ENCODE data around the gene HSD11B2. TPM values are rescaled to one million over a fixed set of nuclear protein-coding genes. Genes with fewer than 3 reads are reported as not detected.

Gene HSD11B2
- total and polyA plus RNA-seq, 9 donors = 3.7 to 14.5 (median 7.7) TPM

DNA sequence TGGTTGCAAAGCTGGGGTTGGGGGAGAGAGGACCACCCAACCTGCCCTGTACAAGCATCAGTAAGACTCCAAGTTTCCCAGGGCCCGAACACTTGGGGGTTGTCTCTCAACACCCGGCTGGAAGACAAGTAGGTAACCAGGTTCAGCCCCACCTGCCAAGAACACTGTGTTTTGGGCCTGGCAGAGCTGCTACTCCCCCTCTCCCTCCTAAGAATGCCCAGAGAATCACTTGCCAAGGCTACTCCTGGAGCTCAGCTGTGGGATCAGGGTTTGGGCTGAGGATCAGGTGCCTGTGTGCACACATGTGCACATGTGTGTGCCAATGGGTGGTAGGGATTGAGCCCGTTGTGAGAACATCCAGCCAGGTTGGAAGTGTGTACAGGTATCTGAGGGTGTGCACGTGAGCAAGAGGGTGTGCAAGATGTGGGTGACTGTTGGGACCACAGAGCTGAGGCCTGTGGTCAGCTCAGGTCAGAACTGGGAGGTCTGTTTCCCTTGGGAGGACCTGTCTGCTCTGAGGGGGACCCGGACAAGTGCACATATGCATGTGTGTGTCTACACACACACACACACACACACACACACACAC lies 2.3 kb downstream of the HSD11B2 start:
- no peaks in the 10 kb centered on the region for H3K9me3 ChIP-seq (replicated peaks; ENCODE audit: control insufficient read depth, low read depth, low read length)
- DNase-seq = no peak
- H3K4me3 ChIP-seq (ENCODE audit: low read length) = no peak overlapping the region
- peaks cover 29% of the 10 kb centered on the region for H3K36me3 ChIP-seq (ENCODE audit: control insufficient read depth, insufficient read depth, low read length)
- peaks cover 41% of the 10 kb centered on the region for H3K4me1 ChIP-seq (ENCODE audit: control insufficient read depth, insufficient read depth, low read length)
- H3K27ac ChIP-seq (ENCODE audit: low read length) = no peak overlapping the region
- 82% methylated on average over 2 of the region's 5 CpGs for WGBS (ENCODE audit: insufficient coverage)
- peaks cover 36% of the 10 kb centered on the region for H3K27me3 ChIP-seq (ENCODE audit: control insufficient read depth, insufficient read depth, low read length)

DNA sequence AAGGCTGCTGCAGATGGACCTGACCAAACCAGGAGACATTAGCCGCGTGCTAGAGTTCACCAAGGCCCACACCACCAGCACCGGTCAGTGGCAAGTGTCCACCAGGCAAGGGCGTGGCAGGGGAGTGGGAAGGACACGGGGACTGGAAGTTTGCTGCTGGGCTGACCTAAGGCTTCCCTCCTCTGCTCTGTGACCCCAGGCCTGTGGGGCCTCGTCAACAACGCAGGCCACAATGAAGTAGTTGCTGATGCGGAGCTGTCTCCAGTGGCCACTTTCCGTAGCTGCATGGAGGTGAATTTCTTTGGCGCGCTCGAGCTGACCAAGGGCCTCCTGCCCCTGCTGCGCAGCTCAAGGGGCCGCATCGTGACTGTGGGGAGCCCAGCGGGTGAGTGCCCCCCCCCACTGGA lies 4.8 kb downstream of the HSD11B2 start:
- H3K9me3 ChIP-seq (replicated peaks; ENCODE audit: control insufficient read depth, low read depth, low read length) = no peaks in the 10 kb centered on the region
- peaks cover 25% of the 10 kb centered on the region for H3K4me1 ChIP-seq (ENCODE audit: control insufficient read depth, insufficient read depth, low read length)
- WGBS (ENCODE audit: insufficient coverage) = 90% methylated on average over 6 of the region's 16 CpGs
- peaks cover 11% of the 10 kb centered on the region for H3K27me3 ChIP-seq (ENCODE audit: control insufficient read depth, insufficient read depth, low read length)
- peaks cover 42% of the 10 kb centered on the region for H3K36me3 ChIP-seq (ENCODE audit: control insufficient read depth, insufficient read depth, low read length)
- H3K4me3 ChIP-seq (ENCODE audit: low read length) = no peak overlapping the region
- no peak overlapping the region for H3K27ac ChIP-seq (ENCODE audit: low read length)
- no peak for DNase-seq

DNA sequence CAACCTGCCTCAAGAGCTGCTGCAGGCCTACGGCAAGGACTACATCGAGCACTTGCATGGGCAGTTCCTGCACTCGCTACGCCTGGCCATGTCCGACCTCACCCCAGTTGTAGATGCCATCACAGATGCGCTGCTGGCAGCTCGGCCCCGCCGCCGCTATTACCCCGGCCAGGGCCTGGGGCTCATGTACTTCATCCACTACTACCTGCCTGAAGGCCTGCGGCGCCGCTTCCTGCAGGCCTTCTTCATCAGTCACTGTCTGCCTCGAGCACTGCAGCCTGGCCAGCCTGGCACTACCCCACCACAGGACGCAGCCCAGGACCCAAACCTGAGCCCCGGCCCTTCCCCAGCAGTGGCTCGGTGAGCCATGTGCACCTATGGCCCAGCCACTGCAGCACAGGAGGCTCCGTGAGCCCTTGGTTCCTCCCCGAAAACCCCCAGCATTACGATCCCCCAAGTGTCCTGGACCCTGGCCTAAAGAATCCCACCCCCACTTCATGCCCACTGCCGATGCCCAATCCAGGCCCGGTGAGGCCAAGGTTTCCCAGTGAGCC lies 5.8 kb downstream of the HSD11B2 start:
- Histone ChIP-seq H3K4me1 (ENCODE audit: control insufficient read depth, insufficient read depth, low read length) (peaks cover 30% of the 10 kb centered on the region), H3K36me3 (ENCODE audit: control insufficient read depth, insufficient read depth, low read length) (peaks cover 42% of the 10 kb centered on the region), H3K27ac (ENCODE audit: low read length) (no peak overlapping the region), H3K9me3 (replicated peaks; ENCODE audit: control insufficient read depth, low read depth, low read length) (no peaks in the 10 kb centered on the region), H3K4me3 (ENCODE audit: low read length) (no peak overlapping the region), H3K27me3 (ENCODE audit: control insufficient read depth, insufficient read depth, low read length) (peaks cover 7% of the 10 kb centered on the region)
- 92% methylated on average over 23 of the region's 23 CpGs for WGBS (ENCODE audit: insufficient coverage)
- DNase-seq = no peak

GRCh38 chr16:67437513-67437912 lies 6.6 kb downstream of the HSD11B2 start:
- WGBS (ENCODE audit: insufficient coverage) = 63% methylated on average over 2 of the region's 4 CpGs
- H3K4me1 ChIP-seq (ENCODE audit: control insufficient read depth, insufficient read depth, low read length) = peaks cover 30% of the 10 kb centered on the region
- H3K36me3 ChIP-seq (ENCODE audit: control insufficient read depth, insufficient read depth, low read length) = peaks cover 42% of the 10 kb centered on the region
- no peak overlapping the region for H3K4me3 ChIP-seq (ENCODE audit: low read length)
- DNase-seq = no peak
- H3K27ac ChIP-seq (ENCODE audit: low read length) = no peak overlapping the region
- no peaks in the 10 kb centered on the region for H3K9me3 ChIP-seq (replicated peaks; ENCODE audit: control insufficient read depth, low read depth, low read length)
- peaks cover 4% of the 10 kb centered on the region for H3K27me3 ChIP-seq (ENCODE audit: control insufficient read depth, insufficient read depth, low read length)

- no peak for DNase-seq
- no peak overlapping the region for H3K27ac ChIP-seq (ENCODE audit: low read length)
- no peaks in the 10 kb centered on the region for H3K9me3 ChIP-seq (replicated peaks; ENCODE audit: control insufficient read depth, low read depth, low read length)
- H3K4me3 ChIP-seq (ENCODE audit: low read length) = no peak overlapping the region
- peaks cover 36% of the 10 kb centered on the region for H3K4me1 ChIP-seq (ENCODE audit: control insufficient read depth, insufficient read depth, low read length)
- H3K36me3 ChIP-seq (ENCODE audit: control insufficient read depth, insufficient read depth, low read length) = peaks cover 42% of the 10 kb centered on the region
- WGBS (ENCODE audit: insufficient coverage) = 92% methylated on average over 13 of the region's 20 CpGs
- H3K27me3 ChIP-seq (ENCODE audit: control insufficient read depth, insufficient read depth, low read length) = peaks cover 2% of the 10 kb centered on the region
Measured at GRCh38 chr16:67438098-67438791, 7.3 kb downstream of the HSD11B2 start.

DNA sequence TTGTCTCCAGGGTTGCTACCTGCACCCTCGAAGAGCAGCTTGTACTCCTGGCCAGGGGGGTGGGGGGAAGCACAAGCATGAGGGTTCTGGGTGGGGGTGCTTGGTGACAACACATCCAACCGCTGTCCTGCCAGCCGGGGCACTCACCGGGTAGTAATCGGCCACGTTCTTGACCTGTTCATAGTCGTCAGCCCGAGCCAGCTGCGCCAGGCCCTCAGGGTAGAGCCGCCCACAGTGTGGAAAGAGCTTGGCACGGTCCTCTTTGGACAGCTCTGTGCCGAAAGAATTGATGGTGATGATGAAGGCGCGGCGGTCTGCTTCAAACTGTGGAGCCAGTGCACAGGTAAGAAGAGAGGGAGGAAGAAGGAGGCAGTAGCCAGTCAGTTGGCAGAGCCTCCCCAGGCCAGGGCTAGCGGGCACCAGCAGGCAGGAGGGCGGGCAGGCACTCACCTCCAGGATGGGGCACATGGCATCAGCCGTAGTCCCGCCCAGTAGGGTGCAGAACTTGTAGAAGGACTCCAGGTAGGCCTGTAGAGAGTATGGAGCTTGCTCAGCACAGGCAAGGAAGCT lies 8.0 kb downstream of the HSD11B2 start:
- WGBS (ENCODE audit: insufficient coverage) = 97% methylated on average over 18 of the region's 19 CpGs
- H3K4me3 ChIP-seq (ENCODE audit: low read length) = no peak overlapping the region
- H3K27ac ChIP-seq (ENCODE audit: low read length) = no peak overlapping the region
- H3K4me1 ChIP-seq (ENCODE audit: control insufficient read depth, insufficient read depth, low read length) = peaks cover 42% of the 10 kb centered on the region
- H3K27me3 ChIP-seq (ENCODE audit: control insufficient read depth, insufficient read depth, low read length) = peaks cover 2% of the 10 kb centered on the region
- H3K9me3 ChIP-seq (replicated peaks; ENCODE audit: control insufficient read depth, low read depth, low read length) = no peaks in the 10 kb centered on the region
- peaks cover 42% of the 10 kb centered on the region for H3K36me3 ChIP-seq (ENCODE audit: control insufficient read depth, insufficient read depth, low read length)
- no peak for DNase-seq

DNA sequence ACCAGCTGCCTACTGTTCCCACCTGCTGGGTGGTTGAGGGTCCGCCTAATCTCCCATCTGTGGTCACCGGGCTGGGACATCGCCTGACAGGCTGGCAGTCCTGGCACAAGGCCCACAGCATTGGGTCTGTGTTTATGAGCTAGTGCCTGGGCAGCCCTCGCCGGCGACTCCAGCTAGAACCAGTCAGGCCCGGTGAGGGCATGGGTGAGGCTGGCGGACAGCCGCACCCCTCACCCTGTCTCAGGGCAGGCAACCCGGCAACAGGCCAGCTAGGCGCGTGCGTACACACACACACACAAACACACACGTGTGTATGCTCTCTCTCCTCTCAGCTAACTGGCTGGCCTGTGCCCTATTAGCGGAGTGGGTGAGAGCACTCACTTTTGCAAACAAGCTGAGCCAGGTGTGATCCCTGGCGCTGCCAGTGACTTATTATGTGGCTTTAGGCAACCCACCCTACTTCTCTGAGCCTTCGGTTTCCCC lies 10.4 kb downstream of the HSD11B2 start:
- Histone ChIP-seq H3K27me3 (ENCODE audit: control insufficient read depth, insufficient read depth, low read length) (no peaks in the 10 kb centered on the region), H3K36me3 (ENCODE audit: control insufficient read depth, insufficient read depth, low read length) (peaks cover 36% of the 10 kb centered on the region), H3K27ac (ENCODE audit: low read length) (peak overlapping the region; percentile 68), H3K9me3 (replicated peaks; ENCODE audit: control insufficient read depth, low read depth, low read length) (no peaks in the 10 kb centered on the region), H3K4me3 (ENCODE audit: low read length) (no peak overlapping the region), H3K4me1 (ENCODE audit: control insufficient read depth, insufficient read depth, low read length) (peaks cover 62% of the 10 kb centered on the region)
- 81% methylated on average over 15 of the region's 17 CpGs for WGBS (ENCODE audit: insufficient coverage)
- DNase-seq = peak; percentile 85

GRCh38 chr16:67441907-67442306 lies 11.0 kb downstream of the HSD11B2 start:
- no peak overlapping the region for H3K4me3 ChIP-seq (ENCODE audit: low read length)
- peaks cover 30% of the 10 kb centered on the region for H3K36me3 ChIP-seq (ENCODE audit: control insufficient read depth, insufficient read depth, low read length)
- no peaks in the 10 kb centered on the region for H3K27me3 ChIP-seq (ENCODE audit: control insufficient read depth, insufficient read depth, low read length)
- peak overlapping the region; percentile 68 for H3K27ac ChIP-seq (ENCODE audit: low read length)
- peak; percentile 62 for DNase-seq
- H3K9me3 ChIP-seq (replicated peaks; ENCODE audit: control insufficient read depth, low read depth, low read length) = no peaks in the 10 kb centered on the region
- peaks cover 68% of the 10 kb centered on the region for H3K4me1 ChIP-seq (ENCODE audit: control insufficient read depth, insufficient read depth, low read length)
- WGBS (ENCODE audit: insufficient coverage) = 37% methylated on average over 5 of the region's 5 CpGs

DNA sequence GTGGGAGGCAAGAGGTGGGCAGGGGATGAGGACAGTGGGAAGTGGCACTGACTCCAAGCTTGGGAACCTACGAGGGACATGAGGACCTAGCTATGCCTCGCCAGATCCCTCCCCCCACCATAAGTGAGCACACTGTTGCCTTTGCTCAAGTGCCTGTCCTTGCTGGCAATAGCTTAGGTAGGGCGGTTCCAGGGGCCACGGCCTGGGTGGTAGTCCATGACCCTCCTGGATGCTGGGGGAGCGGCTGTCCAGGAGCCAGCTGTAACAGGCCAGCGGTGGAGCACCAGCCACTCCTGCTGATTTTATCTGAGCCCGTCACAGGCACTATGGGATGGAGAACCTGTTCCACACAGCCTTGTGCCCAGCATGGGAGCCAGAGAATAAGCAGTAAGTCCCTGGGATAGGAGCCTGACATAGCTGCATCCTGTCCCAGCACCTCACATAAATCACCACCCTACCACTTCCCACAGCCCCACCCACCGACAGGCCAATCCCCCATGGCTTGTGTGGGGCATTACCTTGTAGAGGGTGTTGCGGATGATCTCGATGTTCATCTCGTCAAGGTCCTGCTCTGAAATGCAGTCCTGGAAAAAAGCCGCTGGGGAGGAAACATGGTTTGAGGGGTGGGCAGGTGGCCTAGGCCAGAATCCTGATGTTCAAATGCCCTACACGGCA lies 11.8 kb downstream of the HSD11B2 start:
- Histone ChIP-seq H3K27ac (ENCODE audit: low read length) (no peak overlapping the region), H3K36me3 (ENCODE audit: control insufficient read depth, insufficient read depth, low read length) (peaks cover 22% of the 10 kb centered on the region), H3K27me3 (ENCODE audit: control insufficient read depth, insufficient read depth, low read length) (no peaks in the 10 kb centered on the region), H3K4me1 (ENCODE audit: control insufficient read depth, insufficient read depth, low read length) (peaks cover 76% of the 10 kb centered on the region), H3K9me3 (replicated peaks; ENCODE audit: control insufficient read depth, low read depth, low read length) (no peaks in the 10 kb centered on the region), H3K4me3 (ENCODE audit: low read length) (no peak overlapping the region)
- no peak for DNase-seq
- WGBS (ENCODE audit: insufficient coverage) = 82% methylated on average over 11 of the region's 13 CpGs

GRCh38 chr16:67443265-67443664 lies 12.3 kb downstream of the HSD11B2 start:
- Histone ChIP-seq H3K9me3 (replicated peaks; ENCODE audit: control insufficient read depth, low read depth, low read length) (no peaks in the 10 kb centered on the region), H3K4me3 (ENCODE audit: low read length) (no peak overlapping the region), H3K4me1 (ENCODE audit: control insufficient read depth, insufficient read depth, low read length) (peaks cover 81% of the 10 kb centered on the region), H3K27me3 (ENCODE audit: control insufficient read depth, insufficient read depth, low read length) (no peaks in the 10 kb centered on the region), H3K27ac (ENCODE audit: low read length) (peak overlapping the region; percentile 32), H3K36me3 (ENCODE audit: control insufficient read depth, insufficient read depth, low read length) (peaks cover 17% of the 10 kb centered on the region)
- DNase-seq = peak; percentile 90
- 60% methylated on average over 1 of the region's 6 CpGs for WGBS (ENCODE audit: insufficient coverage)

Data from muscle of leg (tissue), 11 donors.